HG03432 (cell line): ENCODE data around the gene RHOBTB1.
"Not testable (repeated sequence)": the region's sequence is repeated elsewhere in the genome, so short reads cannot be mapped to it uniquely, and the experiment has no call there.

Source experiments
- ATAC-seq: cut with Tn5 transposase; IDR thresholded peaks from one replicate; pipeline ENCODE4 v1.9.1; 2021; ENCODE audit warnings: mild to moderate bottlenecking, moderate library complexity; ENCODE audit not compliant: unreplicated experiment

RHOBTB1 gene

GRCh38 chr10:60871215-60871614 lies 72.8 kb downstream of the RHOBTB1 start:
- no peak for ATAC-seq

- ATAC-seq, result no peak
These were observed 73.2 kb downstream of the RHOBTB1 start for GRCh38 chr10:60870803-60871202.

DNA sequence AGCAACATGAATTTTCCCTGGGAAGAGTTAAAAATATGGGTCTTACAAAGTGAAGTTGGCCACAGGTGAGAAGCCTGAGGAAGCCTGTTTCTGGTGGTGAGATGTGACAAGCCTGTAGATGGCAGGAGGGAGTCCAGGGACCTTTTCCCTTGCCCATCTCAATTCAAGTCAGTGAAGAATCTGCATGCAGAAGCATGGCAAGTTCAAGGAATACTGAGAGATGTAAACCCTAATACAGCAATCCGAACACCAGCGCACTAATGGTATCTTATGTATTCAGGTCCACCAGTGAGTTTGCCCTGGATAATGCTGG lies 73.6 kb downstream of the RHOBTB1 start:
- ATAC-seq, result no peak

DNA sequence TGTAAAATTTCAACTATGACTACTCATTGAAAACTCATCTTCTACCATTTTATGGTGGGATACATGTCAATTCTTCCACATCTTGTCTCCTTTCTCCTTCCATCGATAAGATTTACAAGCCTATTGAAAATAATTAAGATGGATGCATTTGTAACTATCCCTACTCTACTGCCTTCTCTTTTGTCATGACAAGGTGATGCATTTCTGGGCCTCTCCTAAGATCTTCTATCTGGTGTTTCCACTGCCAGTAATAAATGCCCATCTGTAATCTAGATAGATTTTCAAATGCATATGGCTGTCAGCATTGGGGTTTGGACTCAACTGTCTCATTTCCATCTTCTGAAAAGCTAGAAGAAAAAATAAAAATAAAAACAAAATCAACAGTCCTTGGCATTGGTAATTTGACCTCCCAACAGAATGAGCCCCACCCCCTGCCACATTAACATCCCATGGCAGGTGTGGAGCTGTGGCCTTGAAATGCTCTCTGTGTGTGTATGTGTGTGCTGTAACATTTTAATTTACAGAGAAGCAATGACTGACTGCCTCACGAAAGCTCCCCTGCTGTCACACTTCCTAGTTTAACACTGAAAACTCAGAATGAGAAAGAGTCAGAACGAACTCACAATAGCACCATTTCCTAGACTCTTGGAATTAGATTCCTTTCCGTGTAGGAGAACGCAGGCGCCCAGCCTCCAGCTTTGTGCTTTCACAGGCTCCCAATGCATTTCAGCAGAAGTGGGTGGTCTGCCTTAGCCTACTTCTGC lies 74.2 kb downstream of the RHOBTB1 start:
- ATAC-seq, result no peak

- no peak for ATAC-seq
These were observed 75.0 kb downstream of the RHOBTB1 start for GRCh38 chr10:60868946-60869345.

GRCh38 chr10:60865198-60865783 lies 78.7 kb downstream of the RHOBTB1 start:
- no peak for ATAC-seq

- no peak for ATAC-seq
These were observed 80.2 kb downstream of the RHOBTB1 start for GRCh38 chr10:60863796-60864195.

DNA sequence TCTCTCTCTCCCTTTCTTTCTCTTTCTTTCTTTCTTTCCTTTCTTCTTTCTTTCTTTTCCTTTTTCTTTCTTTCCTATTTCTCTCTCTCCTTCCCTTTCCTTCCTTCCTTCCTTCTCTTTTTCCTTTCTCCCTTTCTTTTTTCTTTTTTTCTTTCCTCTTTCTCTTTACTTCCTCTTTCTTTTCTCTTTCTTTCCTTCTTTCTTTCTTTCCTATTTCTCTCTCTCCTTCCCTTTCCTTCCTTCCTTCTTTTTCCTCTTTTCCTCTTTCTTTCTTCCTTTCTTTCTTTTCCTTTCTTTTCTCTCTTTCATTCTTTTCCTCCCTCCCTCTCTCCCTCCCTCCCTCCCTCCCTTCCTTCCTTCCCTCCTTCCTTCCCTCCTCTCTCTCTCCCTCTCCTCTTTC lies 81.5 kb downstream of the RHOBTB1 start:
- no peak for ATAC-seq

DNA sequence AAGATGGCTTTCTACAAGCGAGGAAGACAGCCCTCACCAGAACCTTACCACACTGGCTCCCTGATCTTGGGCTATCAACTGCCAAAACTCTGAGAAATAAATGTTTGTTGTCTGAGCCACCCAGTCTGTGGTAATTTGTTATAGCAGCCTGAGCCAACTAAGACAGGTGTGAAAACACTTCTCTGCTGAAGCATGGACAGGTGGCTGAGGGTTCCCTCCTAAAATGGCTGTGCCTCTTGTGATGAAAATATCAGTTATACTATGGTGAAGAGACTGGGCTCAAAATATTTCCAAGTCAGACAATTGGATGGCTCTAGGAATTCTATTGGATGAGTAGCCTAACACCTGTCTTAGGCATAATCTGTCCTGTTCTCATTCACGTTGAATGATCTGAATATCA lies 87.6 kb downstream of the RHOBTB1 start:
- ATAC-seq, result no peak

- no peak for ATAC-seq
These were observed 90.3 kb downstream of the RHOBTB1 start for GRCh38 chr10:60853637-60854036.

DNA sequence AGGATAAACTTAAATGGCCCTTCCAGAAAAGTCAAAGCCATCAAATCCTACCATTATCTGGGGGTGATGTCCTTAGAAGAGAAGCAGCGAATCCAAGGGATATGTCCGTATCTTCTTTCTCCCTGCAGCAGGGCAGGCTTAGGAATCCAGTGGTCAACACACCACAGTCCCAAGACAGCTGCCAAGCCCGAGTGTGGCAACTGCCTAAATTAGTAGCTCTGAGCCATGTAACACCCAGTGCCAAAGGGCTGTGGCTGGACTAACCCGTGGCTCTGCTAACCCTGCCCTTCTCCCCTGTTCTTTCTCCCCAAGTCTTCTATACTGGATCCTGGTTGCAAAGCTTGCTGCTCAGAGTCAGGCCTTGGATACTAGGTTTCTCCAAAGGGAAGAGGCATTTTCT lies 90.9 kb downstream of the RHOBTB1 start:
- no peak for ATAC-seq

GRCh38 chr10:60849740-60850139 lies 94.2 kb downstream of the RHOBTB1 start:
- no peak for ATAC-seq

- ATAC-seq, result no peak
These were observed 94.8 kb downstream of the RHOBTB1 start for GRCh38 chr10:60849217-60849616.

- no peak for ATAC-seq
These were observed 95.3 kb downstream of the RHOBTB1 start for GRCh38 chr10:60848680-60849079.

GRCh38 chr10:60848126-60848525 lies 95.9 kb downstream of the RHOBTB1 start:
- ATAC-seq, result no peak

- no peak for ATAC-seq
These were observed 97.8 kb downstream of the RHOBTB1 start for GRCh38 chr10:60846173-60846572.

GRCh38 chr10:60845038-60845437 lies 98.9 kb downstream of the RHOBTB1 start:
- ATAC-seq, result no peak

DNA sequence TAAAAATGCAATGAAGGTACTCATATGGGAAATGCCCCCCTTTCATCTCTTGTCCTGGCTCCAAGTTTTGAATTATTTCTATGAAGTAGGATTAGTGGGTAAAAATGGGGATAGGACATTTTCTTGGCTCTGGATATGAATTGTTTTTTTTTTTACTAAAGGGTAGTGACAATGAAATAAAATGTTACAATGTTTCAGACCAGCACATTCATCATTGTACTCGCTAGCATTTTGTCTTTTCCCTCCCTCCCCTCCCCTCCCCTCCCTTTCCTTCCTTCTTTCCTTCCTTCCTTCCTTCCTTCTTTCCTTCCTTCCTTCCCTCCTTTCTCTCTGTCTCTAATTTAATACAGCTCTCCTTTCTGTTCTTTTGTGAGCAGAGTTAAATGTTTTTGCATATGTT lies 101.3 kb downstream of the RHOBTB1 start:
- no peak for ATAC-seq

GRCh38 chr10:60841227-60841626 lies 102.8 kb downstream of the RHOBTB1 start:
- ATAC-seq, result not testable (repeated sequence)

DNA sequence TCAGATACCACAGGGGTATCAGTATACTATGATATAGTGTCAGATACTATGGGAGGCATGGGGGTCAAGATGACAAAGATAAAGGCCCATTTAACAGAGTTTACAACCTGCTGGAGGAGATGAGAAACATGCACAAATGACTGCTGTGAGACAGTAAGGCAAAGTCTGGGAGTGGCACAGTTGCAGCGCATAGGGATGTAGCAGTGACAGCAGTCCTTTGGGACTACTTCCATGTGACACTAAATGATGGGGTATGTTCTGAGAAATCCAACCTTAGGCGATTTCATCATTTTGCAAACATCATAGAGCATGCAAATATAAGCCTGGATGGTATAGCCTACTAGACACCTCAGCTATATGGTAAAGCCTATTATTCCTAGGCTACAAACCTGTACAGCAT lies 108.9 kb downstream of the RHOBTB1 start:
- no peak for ATAC-seq

DNA sequence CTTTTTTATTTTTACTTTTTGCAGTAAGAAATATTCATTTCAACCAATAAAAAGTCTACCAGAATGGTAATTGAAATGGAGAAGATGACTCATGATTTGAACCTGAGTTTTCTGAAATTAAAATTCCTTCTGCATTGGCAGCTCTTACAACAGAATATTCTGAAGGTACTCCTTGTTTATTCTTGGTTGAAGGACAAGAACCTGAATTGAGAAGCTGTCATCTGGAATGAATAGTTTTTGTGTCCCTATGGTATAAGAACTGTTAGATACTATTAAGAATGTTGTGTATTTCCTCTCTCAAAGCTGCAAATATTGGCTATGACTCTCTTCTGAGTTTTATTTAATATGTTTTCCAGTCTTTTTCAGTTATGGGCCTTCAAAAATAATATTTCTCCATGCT lies 109.6 kb downstream of the RHOBTB1 start:
- ATAC-seq, result no peak

GRCh38 chr10:60832136-60832535 lies 111.8 kb downstream of the RHOBTB1 start:
- ATAC-seq, result not testable (repeated sequence)

DNA sequence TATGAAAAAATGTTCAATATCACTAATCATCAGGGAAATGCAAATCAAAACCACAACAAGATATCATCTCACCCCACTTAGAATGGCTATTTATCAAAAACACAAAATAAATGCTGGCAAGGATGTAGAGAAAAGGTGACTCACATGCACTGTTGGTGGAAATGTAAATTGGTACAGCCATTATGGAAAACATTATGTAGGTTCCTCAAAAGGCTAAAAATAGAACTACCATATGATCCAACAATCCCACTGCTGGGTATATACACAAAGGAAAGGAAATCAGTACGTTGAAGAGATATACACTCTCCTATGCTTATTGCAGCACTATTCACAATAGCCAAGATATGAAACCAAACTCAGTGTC lies 115.5 kb downstream of the RHOBTB1 start:
- ATAC-seq, result no peak
